RPMI7951 (cell line): ENCODE measurements around the gene RPS6KC1. TPM values are rescaled to one million over a fixed set of nuclear protein-coding genes. Genes with fewer than 3 reads are reported as not detected.
"Not testable (repeated sequence)": the region's sequence is repeated elsewhere in the genome, so short reads cannot be mapped to it uniquely, and the experiment has no call there.

Source experiments
- DNase-seq: peaks from one replicate; pipeline ENCODE4 v3.0.0-alpha.2; 2012; ENCODE audit warnings: low read depth
- total RNA-seq: library from RNA; depleted of rRNA; stranded (reverse); fragments of >200 nt; shearing (Covaris generic); gene quantifications from 2 replicates; pipeline ENCODE4 v1.2.3, GENCODE V29; 2014; rRNA removed

The RPS6KC1 gene
- total RNA-seq, 1 experiment from 2014 or later, result 19.3 TPM

DNA sequence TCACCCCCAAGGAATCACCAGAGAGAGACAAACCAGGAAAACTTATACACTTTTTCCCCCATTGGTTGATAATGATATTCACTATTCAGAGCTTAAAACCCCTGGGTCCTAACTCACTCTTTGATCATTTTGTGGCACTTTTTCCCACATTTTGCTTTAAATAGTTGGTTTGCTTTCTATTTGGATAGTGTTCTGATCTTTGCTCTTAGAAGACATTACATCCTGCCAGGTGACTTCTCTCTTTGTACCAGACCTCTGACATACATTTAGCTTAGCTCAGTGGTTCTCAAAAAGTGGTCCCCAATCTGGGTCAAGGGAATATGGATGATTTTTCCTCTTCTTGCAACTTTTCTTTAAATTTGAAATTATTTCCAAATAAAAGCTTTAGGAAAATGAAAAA is 228.4 kb downstream of the RPS6KC1 start:
- no peak for DNase-seq

DNA sequence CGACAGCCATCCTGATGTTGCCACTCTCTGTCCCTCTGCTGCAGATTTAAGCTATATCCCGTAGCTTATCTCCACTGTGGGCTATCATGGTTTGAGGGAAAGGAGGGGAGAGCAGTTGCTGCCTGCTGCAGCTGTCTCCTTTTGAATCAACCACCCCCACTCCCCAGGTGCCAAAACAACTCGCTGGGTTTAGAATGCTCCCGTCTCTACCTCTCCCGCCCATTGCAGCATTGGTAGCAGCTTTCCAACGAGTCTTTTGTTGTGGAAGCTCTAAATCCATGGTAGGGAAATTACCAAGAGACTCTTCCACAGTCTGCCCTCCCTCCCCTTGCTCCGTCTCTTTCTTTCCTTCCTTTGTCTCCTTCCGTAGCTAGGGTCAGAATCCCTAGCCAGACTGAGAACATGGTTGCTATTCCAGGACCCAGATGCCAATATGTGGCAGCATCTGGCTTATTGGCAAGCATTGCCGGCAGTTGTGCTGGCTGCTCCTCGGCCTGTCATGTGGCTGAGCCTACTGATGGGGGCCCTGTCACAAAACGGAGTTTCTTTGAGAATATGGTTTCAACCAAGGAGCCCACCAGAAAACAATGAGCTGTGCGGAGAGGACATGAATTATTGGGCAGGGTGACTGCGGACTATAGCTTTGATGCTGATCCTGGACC is 230.7 kb downstream of the RPS6KC1 start:
- DNase-seq, result no peak

DNA sequence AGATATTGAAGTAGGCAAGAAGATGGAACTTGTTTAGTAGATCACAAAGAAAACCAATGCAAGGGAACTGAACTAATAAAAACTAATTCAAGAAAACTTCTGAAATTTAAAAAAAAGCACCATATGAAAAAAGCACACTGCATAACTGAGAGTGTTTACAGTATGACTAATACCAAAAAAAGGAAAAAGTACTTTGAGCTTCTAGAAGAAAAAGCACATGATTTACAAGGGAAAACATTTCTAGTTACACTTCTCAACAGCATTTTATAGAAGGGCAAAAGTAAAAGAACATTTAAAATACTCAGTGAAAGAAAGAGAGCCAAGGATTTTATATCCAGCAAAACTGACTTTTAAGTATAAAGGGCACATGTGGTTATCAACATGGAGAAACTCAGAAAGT is 233.6 kb downstream of the RPS6KC1 start:
- DNase-seq, result peak; percentile 2

GRCh38 chr1:213286235-213286634 is 235.2 kb downstream of the RPS6KC1 start:
- DNase-seq, result no peak

DNA sequence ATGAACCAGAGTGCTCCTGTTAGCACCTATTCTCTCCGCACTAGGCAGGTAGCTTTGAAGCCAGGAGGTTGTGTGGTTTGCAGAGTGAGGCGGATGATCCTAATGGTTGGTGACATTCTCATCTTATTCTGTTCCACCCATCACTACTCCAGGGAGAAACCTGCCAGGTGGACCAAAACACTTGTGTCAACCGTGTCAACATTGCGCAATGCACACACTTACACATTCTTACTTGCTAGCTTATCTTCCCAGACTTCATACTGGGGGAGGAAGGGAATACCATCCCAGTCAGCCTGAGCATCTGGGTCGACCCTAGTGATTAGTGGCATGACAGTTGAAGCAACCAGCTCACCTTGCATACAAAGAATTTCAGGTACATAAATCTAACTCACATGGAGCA is 236.9 kb downstream of the RPS6KC1 start:
- no peak for DNase-seq

DNA sequence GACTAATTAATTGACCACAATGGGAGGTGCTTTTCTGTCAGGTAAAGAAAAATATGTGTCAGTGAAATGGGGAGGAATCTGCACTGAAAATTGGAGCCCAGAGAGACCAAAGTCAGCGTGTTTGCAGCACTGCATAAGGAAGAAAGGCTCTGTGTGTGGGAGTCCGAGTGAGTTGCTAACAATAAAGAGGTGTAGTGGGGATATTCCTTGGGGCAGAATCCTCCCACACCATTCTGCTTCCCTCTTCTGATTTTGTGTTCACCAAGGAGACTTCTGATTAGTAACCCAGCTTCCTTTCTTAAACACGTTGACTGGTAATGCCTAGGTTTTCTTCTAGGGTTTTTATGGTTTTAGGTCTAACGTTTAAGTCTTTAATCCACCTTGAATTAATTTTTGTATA is 240.5 kb downstream of the RPS6KC1 start:
- no peak for DNase-seq

GRCh38 chr1:213292614-213293013 is 241.6 kb downstream of the RPS6KC1 start:
- DNase-seq, result no peak

DNA sequence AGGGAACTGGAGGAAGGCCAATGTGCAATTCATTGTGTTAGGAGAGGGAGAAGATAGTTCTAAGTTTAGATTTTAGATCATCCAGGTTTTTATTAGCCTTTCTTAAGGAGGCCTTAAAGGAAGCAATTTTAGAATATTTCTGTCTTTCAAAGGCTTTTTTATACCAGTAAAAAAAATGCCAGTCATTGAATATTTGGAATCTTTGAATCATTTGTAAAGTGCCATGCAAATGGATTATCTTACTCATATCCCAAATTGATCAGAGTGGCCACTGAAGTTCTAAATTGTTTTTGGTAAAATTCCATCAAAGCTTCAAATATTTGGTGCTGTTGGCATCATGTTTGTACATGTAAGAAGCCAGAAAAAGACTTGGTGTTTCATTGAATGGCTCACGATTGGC is 244.8 kb downstream of the RPS6KC1 start:
- no peak for DNase-seq

DNA sequence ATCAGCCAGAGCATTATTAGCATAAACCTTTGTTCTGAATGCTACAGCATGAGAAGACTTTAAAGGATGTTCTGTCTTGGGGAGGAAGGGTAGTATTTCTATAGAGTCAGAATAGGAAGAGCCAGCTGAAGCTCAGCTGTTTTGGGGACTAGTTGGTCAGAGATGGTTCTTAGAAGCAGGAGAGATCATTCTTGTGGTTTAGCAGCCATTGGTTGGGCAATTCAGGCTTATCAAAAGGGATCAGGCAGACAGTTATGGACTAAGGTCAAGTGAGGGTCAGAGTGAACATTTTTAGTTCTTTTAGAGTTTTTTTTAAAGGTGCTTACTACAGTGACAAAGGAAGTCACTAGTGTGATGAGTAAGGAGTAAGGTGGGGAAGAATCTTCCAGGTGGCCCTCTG is 245.5 kb downstream of the RPS6KC1 start:
- DNase-seq, result peak; percentile 21

GRCh38 chr1:213297021-213297420 is 246.0 kb downstream of the RPS6KC1 start:
- no peak for DNase-seq

DNA sequence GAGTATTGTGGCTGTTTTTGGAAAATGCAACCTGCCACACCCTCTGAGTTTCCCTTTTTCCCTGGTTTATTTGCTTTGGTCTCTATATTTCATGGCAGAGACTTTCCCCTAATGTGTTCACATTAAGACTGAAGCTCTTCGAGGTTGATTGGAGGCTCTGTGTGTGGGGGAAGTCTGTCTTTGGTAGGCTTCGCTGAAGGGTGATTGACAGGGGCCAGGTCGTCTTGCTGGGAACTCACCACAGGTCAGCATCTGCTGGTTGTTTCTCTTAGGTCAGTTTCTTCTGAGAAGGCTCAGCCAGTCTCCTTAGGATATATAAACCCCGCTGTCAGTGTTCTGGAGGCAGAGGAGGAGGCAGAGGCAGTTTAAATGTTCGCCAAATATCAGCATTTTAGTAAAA is 249.4 kb downstream of the RPS6KC1 start:
- DNase-seq, result no peak

DNA sequence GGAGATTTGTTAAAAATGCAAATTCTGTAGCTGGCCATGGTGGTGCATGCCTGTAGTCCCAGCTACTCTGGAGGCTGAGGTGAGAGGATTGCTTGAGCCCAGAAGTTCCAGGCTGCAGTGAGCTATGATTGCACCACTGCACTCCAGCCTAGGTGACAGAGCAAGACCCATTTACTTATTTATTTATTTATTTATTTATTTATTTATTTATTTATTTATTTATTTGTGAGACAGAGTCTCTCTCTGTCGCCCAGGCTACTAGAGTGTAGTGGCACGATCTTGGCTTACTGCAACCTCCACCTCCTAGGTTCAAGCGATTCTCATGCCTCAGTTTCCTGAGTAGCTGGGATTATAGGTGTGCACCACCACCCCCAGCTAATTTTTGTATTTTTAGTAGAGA is 250.5 kb downstream of the RPS6KC1 start:
- DNase-seq, result not testable (repeated sequence)

GRCh38 chr1:213303286-213303685 is 252.2 kb downstream of the RPS6KC1 start:
- no peak for DNase-seq

DNA sequence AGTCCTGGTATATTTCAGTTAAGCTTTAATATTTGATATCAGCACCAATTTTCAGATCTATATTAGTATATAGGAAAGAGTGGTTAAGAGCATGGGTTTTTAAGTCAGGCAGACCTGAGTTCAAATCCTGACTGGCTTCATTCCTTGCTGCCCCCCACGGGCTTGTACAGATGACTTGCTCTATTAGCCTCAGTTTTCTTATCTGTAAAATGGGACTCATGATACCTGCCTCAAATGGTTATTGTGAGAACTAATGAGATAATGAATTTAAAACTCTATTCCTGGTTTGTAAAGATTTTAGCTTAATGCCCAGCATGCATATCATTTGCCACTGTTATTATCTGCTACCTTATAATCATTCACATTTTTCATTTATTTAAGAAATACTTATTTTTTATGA is 264.5 kb downstream of the RPS6KC1 start:
- no peak for DNase-seq

DNA sequence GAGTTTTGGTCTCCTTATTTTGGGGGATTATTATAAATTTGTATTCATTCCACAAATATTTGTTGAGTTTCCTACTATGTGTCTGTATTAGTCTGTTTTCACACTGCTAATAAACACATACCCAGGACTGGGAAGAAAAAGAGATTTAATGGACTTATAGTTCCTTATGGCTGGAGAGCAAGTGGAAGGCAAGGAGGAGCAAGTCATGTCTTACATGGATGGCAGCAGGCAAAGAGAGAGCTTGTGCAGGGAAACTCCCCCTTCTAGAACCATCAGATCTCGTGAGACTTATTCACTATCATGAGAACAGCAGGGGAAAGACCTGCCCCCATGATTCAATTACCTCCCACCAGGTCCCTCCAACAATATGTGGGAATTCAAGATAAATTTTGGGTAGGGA is 267.4 kb downstream of the RPS6KC1 start:
- DNase-seq, result not testable (repeated sequence)

DNA sequence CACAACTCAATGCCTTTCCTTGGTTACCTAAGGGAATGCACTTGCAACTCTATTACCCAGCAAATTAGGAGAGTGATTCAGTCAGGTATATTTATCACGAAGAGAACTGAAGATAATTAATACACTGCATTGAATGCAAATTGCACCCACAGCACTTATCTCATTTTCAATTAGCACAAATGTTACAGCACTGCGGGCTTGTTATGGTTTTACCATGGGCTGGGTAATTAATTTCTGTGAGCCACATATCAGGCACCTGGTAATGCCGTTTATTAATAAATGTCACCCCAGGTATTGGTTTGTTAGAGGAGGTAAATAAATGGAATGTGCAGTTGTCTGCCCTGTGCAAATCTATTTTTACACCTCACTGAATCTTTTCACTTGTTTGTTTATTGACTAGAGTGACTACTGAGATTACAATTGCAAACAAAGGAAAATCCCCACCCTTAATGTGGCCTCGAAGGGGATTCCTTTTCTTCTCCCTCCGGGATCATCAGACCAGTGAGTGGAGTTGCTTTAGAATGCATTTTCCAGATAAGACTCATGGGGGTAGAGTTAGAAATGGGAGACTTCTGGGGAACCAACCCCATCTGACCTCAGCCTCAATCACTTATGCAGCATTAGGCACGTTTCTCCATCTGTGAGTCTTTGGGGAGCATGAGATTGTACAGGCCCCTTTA is 269.3 kb downstream of the RPS6KC1 start:
- no peak for DNase-seq

Other genes with a start within 250 kb of the RPS6KC1 start
- not detected in 2 replicates for gene SPATA45, start 203.6 kb upstream of the RPS6KC1 start, total RNA-seq
- gene FLVCR1, start 193.0 kb upstream of the RPS6KC1 start, total RNA-seq, result 3.1 and 5.5 TPM in 2 replicates
- gene VASH2, start 100.7 kb upstream of the RPS6KC1 start, total RNA-seq, result 0.48 and 0.88 TPM in 2 replicates
- 26.2 and 30.0 TPM in 2 replicates for gene ANGEL2, start 35.4 kb upstream of the RPS6KC1 start, total RNA-seq